Ascending aorta (tissue), 2 donors: ENCODE data around the gene PPFIA2. TPM values are rescaled to one million over a fixed set of nuclear protein-coding genes. Genes with fewer than 3 reads are reported as not detected.
A peak's percentile ranks its signal among the peaks of the same experiment; 100 is the strongest.

Source experiments
- DNase-seq, 2 donors: peaks; one replicate each; pipeline ENCODE4 v3.0.0-alpha.2; 2019; ENCODE audit warnings: low spot score in 2 of 2
- H3K27ac ChIP-seq, 2 donors: fragments of 200-600 bp; sonication (generic); one replicate each; pipeline ENCODE4 v1.5.1; 2016 to 2017; ENCODE audit warnings: mild to moderate bottlenecking in 1 of 2
- H3K27me3 ChIP-seq: fragments of 200-600 bp; sonication (generic); one replicate; pipeline ENCODE4 v1.5.1; 2017
- H3K36me3 ChIP-seq, 2 donors: fragments of 200-600 bp; sonication (generic); one replicate each; pipeline ENCODE4 v1.5.1; 2016
- H3K4me1 ChIP-seq, 2 donors: fragments of 200-600 bp; sonication (generic); one replicate each; pipeline ENCODE4 v1.5.1; 2016 to 2017; ENCODE audit warnings: mild to moderate bottlenecking in 1 of 2
- H3K4me3 ChIP-seq, 2 donors: fragments of 200-600 bp; sonication (generic); one replicate each; pipeline ENCODE4 v1.5.1; 2016 to 2017; ENCODE audit warnings: mild to moderate bottlenecking in 1 of 2
- H3K9me3 ChIP-seq, 2 donors: fragments of 200-600 bp; sonication (generic); one replicate each; pipeline ENCODE4 v1.5.1; 2016
- intact Hi-C: fragments of 100-400 bp; cut with DNase I; formaldehyde crosslinking; loops from one replicate; pipeline ENCODE4 v1.15.1; 2023
- total RNA-seq: library from RNA; depleted of rRNA; stranded (reverse); fragments of >200 nt; gene quantifications from one replicate; pipeline ENCODE4 v1.1.0, GENCODE V29; 2016
- TF ChIP-seq, protein P1 (sequence below), 3 experiments: fragments of 200-600 bp in 2 of 3; fragments of 450-650 bp in 1 of 3; sonication (generic) in 2 of 3; IDR thresholded peaks; one replicate each; pipeline ENCODE4 v1.5.1; 2016 to 2019; ENCODE audit warnings: antibody characterized with exemption in 3 of 3, mild to moderate bottlenecking in 1 of 3, moderate library complexity in 1 of 3

The PPFIA2 gene
- total RNA-seq, 1 donor from 2014 or later, result 15.0 TPM

GRCh38 chr12:81245907-81246570 is 513.1 kb downstream of the PPFIA2 start:
- no peaks in the 10 kb centered on the region for H3K27me3 ChIP-seq
- DNase-seq, result no peak
- intact Hi-C loops, result no loop called here
- H3K27ac ChIP-seq, result peak overlapping the region in 1 of 2 donors; percentile 2
- H3K9me3 ChIP-seq, result no peaks in the 10 kb centered on the region
- H3K36me3 ChIP-seq, result no peaks in the 10 kb centered on the region
- H3K4me3 ChIP-seq, result no peak overlapping the region
- no peaks in the 10 kb centered on the region for H3K4me1 ChIP-seq
- TF ChIP-seq, protein P1, sequence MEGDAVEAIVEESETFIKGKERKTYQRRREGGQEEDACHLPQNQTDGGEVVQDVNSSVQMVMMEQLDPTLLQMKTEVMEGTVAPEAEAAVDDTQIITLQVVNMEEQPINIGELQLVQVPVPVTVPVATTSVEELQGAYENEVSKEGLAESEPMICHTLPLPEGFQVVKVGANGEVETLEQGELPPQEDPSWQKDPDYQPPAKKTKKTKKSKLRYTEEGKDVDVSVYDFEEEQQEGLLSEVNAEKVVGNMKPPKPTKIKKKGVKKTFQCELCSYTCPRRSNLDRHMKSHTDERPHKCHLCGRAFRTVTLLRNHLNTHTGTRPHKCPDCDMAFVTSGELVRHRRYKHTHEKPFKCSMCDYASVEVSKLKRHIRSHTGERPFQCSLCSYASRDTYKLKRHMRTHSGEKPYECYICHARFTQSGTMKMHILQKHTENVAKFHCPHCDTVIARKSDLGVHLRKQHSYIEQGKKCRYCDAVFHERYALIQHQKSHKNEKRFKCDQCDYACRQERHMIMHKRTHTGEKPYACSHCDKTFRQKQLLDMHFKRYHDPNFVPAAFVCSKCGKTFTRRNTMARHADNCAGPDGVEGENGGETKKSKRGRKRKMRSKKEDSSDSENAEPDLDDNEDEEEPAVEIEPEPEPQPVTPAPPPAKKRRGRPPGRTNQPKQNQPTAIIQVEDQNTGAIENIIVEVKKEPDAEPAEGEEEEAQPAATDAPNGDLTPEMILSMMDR (IDR thresholded peaks at IDR 0.05), result no peak

DNA sequence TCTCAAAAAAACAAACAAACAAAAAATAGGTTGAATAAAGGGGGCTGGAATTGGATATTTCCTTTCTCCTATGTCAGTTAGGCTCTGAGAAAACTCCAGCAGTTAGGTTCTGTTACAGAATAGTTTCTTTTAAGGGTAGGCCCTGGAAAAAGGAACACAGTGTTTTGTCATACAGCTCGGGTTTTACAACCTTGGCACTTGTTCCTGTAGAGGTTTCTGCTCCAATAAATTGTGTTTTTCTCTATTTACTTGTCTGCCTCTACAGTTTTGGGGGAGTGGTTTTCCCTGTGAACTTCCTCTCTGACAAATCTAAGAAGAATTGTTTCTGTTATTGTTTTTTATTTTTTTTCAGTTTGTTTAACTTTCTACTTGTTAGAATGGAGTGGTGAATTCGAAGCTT is 513.7 kb downstream of the PPFIA2 start:
- H3K27ac ChIP-seq, result no peak overlapping the region
- intact Hi-C loops, result no loop called here
- no peaks in the 10 kb centered on the region for H3K9me3 ChIP-seq
- TF ChIP-seq, protein P1 (IDR thresholded peaks at IDR 0.05), result no peak
- no peaks in the 10 kb centered on the region for H3K27me3 ChIP-seq
- no peaks in the 10 kb centered on the region for H3K36me3 ChIP-seq
- DNase-seq, result no peak
- no peak overlapping the region for H3K4me3 ChIP-seq
- H3K4me1 ChIP-seq, result no peaks in the 10 kb centered on the region

DNA sequence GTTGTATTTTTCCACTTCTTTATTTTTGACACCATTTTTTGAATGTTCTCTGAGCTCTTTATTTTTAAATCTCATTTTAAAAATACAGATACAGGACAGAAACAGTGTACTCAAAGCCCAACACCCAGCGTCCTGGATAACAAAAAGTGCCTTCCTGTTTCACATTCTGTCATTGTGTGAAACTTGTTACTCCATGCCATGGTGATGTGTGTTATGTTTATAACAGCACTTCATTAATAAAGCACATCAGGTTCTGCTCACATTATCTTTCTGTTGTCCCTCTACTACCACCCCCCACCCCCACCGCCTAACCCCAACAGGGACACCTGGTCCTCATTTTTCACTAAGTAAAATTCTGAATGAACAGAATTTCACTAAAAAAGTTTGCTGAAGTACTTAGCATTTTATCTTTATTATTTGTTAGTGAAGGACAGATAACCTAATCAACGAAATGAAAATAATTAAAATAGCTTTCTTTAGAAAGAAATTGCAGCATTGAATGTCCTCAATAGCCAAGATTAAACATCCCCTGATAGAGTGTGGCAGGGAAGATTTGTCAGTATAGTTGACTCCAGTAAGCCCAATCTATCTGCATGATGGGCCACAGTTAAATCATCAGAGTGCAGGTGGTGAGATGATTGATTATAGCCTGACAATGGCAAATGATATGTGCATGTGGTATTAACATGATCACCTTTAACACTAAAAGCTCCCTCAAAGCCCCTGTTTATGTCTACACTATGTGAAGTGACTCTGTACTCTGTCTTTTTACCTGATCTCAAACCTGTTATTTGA is 527.4 kb downstream of the PPFIA2 start:
- H3K4me1 ChIP-seq, result no peaks in the 10 kb centered on the region
- TF ChIP-seq, protein P1 (IDR thresholded peaks at IDR 0.05), result no peak
- H3K4me3 ChIP-seq, result no peak overlapping the region
- H3K27me3 ChIP-seq, result no peaks in the 10 kb centered on the region
- no peak for DNase-seq
- H3K27ac ChIP-seq, result no peak overlapping the region
- peaks cover 0 to 6% of the 10 kb centered on the region in 2 donors for H3K36me3 ChIP-seq
- intact Hi-C loops, result no loop called here
- H3K9me3 ChIP-seq, result no peaks in the 10 kb centered on the region

DNA sequence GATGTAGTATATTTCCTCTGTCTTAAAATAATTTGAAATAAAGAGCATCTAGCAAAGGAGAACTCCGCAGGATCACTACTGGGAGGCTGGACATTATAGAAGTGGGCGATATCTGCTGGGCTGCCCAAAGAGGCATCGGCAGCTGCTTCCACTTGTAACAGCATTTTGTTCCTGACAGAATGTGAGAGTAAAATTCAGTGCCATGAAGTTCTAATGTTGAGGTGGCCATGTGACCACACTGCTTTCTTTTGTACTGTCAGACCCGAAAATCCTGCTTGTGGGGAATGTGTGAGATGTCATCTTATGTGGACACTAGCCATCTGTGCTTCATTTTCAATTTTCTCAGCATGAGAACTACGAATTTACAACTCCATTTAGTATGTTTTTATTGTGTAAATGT is 529.4 kb downstream of the PPFIA2 start:
- no peaks in the 10 kb centered on the region for H3K4me1 ChIP-seq
- peaks cover 0 to 6% of the 10 kb centered on the region in 2 donors for H3K36me3 ChIP-seq
- TF ChIP-seq, protein P1 (IDR thresholded peaks at IDR 0.05), result no peak
- H3K9me3 ChIP-seq, result no peaks in the 10 kb centered on the region
- H3K4me3 ChIP-seq, result no peak overlapping the region
- intact Hi-C loops, result no loop called here
- H3K27ac ChIP-seq, result no peak overlapping the region
- no peak for DNase-seq
- no peaks in the 10 kb centered on the region for H3K27me3 ChIP-seq

DNA sequence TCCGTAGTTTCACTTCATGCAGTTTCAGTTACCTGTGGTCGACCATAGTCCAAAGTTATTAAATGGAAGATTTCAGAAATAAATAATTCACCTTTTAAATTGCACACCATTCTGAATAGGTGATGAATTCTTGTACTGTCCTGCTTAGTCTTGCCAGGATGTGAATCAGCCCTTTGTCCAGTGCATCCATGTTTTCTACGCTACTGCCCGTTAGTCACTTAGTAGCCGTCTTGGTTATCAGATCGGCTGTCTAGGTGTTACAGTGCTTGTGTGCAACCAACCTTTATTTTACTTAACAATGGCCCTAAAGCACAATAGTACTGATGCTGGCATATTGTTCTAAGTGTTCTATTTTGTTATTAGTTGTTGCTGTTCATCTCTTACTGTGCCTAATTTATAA is 534.5 kb downstream of the PPFIA2 start:
- intact Hi-C loops, result no loop called here
- TF ChIP-seq, protein P1 (IDR thresholded peaks at IDR 0.05), result no peak

More for the DNA sequence above, 534.5 kb downstream of the PPFIA2 start:
- H3K36me3 ChIP-seq, result no peaks in the 10 kb centered on the region
- H3K27ac ChIP-seq, result no peak overlapping the region
- H3K9me3 ChIP-seq, result no peaks in the 10 kb centered on the region
- no peak overlapping the region for H3K4me3 ChIP-seq
- DNase-seq, result no peak
- no peaks in the 10 kb centered on the region for H3K4me1 ChIP-seq
- no peaks in the 10 kb centered on the region for H3K27me3 ChIP-seq
